Nephron (organoid): ENCODE measurements around the gene GALNT11.
A peak's percentile ranks its signal among the peaks of the same experiment; 100 is the strongest.

Experiments
- H3K27ac Mint-ChIP-seq, 3 experiments: 2 replicates each; pipeline ENCODE4 v1.8.0; 2020; ENCODE audit warnings: mixed read lengths in 3 of 3, mild to moderate bottlenecking in 2 of 3, moderate library complexity in 1 of 3
- H3K27me3 Mint-ChIP-seq: 2 replicates; pipeline ENCODE4 v1.8.0; 2021; ENCODE audit warnings: low read depth, mild to moderate bottlenecking, moderate library complexity, mixed read lengths
- H3K36me3 Mint-ChIP-seq: 2 replicates; pipeline ENCODE4 v1.8.0; 2020; ENCODE audit warnings: low read depth, mixed read lengths
- H3K4me1 Mint-ChIP-seq: 2 replicates; pipeline ENCODE4 v1.8.0; 2020; ENCODE audit warnings: mixed read lengths
- H3K4me3 Mint-ChIP-seq, 3 experiments: 2 replicates each; pipeline ENCODE4 v1.8.0; 2020; ENCODE audit warnings: mild to moderate bottlenecking in 3 of 3, mixed read lengths in 3 of 3, moderate library complexity in 2 of 3
- H3K9me3 Mint-ChIP-seq: 2 replicates; pipeline ENCODE4 v1.8.0; 2020; ENCODE audit warnings: mixed read lengths
- CTCF ChIP-seq, 3 experiments: fragments of 200-600 bp; sonication (generic); IDR thresholded peaks; one replicate each; pipeline ENCODE4 v1.5.0; 2021; ENCODE audit warnings: antibody characterized with exemption in 3 of 3; ENCODE audit not compliant: unreplicated experiment in 3 of 3

The GALNT11 gene

GRCh38 chr7:152089183-152089582 lies 63.7 kb downstream of the GALNT11 start:
- Mint-ChIP-seq H3K9me3 (peaks cover 15% of the 10 kb centered on the region), H3K4me3 (no peak overlapping the region), H3K27me3 (no peaks in the 10 kb centered on the region), H3K36me3 (peaks cover 35% of the 10 kb centered on the region), H3K4me1 (peaks cover 5% of the 10 kb centered on the region), H3K27ac (no peak overlapping the region)
- no peak for TF ChIP-seq CTCF (IDR thresholded peaks at IDR 0.05; ENCODE audit: unreplicated experiment in 3 of 3)

- TF ChIP-seq CTCF (IDR thresholded peaks at IDR 0.05; ENCODE audit: unreplicated experiment in 3 of 3), result no peak
- Mint-ChIP-seq H3K9me3 (peaks cover 15% of the 10 kb centered on the region), H3K27ac (peak overlapping the region in 1 of 3 experiments; percentile 24), H3K4me3 (no peak overlapping the region), H3K36me3 (peaks cover 39% of the 10 kb centered on the region), H3K27me3 (no peaks in the 10 kb centered on the region), H3K4me1 (peaks cover 4% of the 10 kb centered on the region)
Observed at GRCh38 chr7:152090747-152091146, 65.3 kb downstream of the GALNT11 start.

GRCh38 chr7:152093717-152094116 lies 68.2 kb downstream of the GALNT11 start:
- peaks cover 4% of the 10 kb centered on the region for H3K4me1 Mint-ChIP-seq
- no peaks in the 10 kb centered on the region for H3K27me3 Mint-ChIP-seq
- no peak overlapping the region for H3K4me3 Mint-ChIP-seq
- no peak for TF ChIP-seq CTCF (IDR thresholded peaks at IDR 0.05; ENCODE audit: unreplicated experiment in 3 of 3)
- peaks cover 9% of the 10 kb centered on the region for H3K9me3 Mint-ChIP-seq
- H3K36me3 Mint-ChIP-seq, result peaks cover 37% of the 10 kb centered on the region
- peak overlapping the region in 2 of 3 experiments; percentile 28 to 57 for H3K27ac Mint-ChIP-seq

GRCh38 chr7:152095771-152096170 lies 70.3 kb downstream of the GALNT11 start:
- no peak overlapping the region for H3K27ac Mint-ChIP-seq
- H3K4me1 Mint-ChIP-seq, result peaks cover 6% of the 10 kb centered on the region

GRCh38 chr7:152097330-152097729 lies 71.9 kb downstream of the GALNT11 start:
- Mint-ChIP-seq H3K36me3 (peaks cover 25% of the 10 kb centered on the region), H3K4me1 (peaks cover 10% of the 10 kb centered on the region), H3K27ac (no peak overlapping the region)

More at GRCh38 chr7:152095771-152096170, 70.3 kb downstream of the GALNT11 start:
- Mint-ChIP-seq H3K4me3 (no peak overlapping the region), H3K9me3 (no peaks in the 10 kb centered on the region), H3K36me3 (peaks cover 23% of the 10 kb centered on the region), H3K27me3 (no peaks in the 10 kb centered on the region)
- TF ChIP-seq CTCF (IDR thresholded peaks at IDR 0.05; ENCODE audit: unreplicated experiment in 3 of 3), result no peak

More at GRCh38 chr7:152097330-152097729, 71.9 kb downstream of the GALNT11 start:
- H3K27me3 Mint-ChIP-seq, result no peaks in the 10 kb centered on the region
- H3K4me3 Mint-ChIP-seq, result no peak overlapping the region
- TF ChIP-seq CTCF (IDR thresholded peaks at IDR 0.05; ENCODE audit: unreplicated experiment in 3 of 3), result no peak
- H3K9me3 Mint-ChIP-seq, result no peaks in the 10 kb centered on the region
